Measurements from ENCODE around the gene BTBD17.

BTBD17 gene

GRCh38 chr17:74356646-74357465 lies 4.8 kb downstream of the BTBD17 start:
- no peak for DNase-seq

- no peak for DNase-seq
These were observed 6.6 kb downstream of the BTBD17 start for GRCh38 chr17:74355065-74355464.

DNA sequence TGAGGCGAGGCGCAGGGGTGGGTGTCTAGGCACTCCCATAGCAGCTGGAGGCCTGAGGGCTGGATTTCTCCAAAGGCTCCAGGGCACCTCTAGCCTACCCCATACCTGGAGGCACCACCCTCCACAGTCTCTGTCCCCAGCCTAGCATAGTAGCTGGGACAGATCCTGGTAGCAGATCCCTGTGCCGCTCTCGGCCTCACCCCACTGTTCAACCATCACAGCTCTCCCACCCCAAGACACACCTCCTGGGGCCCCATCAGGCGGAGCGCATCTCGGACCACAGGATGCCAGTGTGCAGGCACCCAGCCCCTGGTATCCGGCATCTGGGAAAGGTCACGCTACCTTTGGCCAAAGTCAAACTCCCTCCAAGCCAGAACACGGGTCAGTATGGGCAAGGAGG lies 7.1 kb downstream of the BTBD17 start:
- no peak for DNase-seq

- peak; percentile 84 to 86 for DNase-seq
These were observed 7.5 kb downstream of the BTBD17 start for GRCh38 chr17:74354123-74354522.

GRCh38 chr17:74353446-74354060 lies 8.1 kb downstream of the BTBD17 start:
- DNase-seq = no peak

- DNase-seq = no peak
These were observed 10.0 kb downstream of the BTBD17 start for GRCh38 chr17:74351552-74352210.

- no peak for DNase-seq
These were observed 11.2 kb downstream of the BTBD17 start for GRCh38 chr17:74350486-74350885.

DNA sequence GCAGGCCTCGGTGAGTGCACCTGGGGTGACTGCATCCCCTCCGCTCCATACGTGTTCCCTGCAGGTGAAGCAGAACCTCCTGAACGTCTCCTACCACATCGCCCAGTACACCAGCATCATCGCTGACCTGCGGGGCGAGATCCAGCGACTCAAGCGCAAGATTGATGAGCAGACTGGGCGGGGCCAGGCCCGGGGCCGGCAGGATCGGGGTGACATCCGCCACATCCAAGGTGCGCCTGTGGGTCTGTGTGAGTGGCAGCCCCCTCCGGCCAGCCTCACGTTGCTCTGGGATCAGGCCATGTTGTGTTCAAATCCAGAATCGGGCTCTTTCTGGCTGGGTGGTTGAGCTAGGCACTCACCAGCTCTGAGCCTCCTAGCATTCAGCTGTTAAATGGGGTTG lies 12.5 kb downstream of the BTBD17 start:
- no peak for DNase-seq

DNA sequence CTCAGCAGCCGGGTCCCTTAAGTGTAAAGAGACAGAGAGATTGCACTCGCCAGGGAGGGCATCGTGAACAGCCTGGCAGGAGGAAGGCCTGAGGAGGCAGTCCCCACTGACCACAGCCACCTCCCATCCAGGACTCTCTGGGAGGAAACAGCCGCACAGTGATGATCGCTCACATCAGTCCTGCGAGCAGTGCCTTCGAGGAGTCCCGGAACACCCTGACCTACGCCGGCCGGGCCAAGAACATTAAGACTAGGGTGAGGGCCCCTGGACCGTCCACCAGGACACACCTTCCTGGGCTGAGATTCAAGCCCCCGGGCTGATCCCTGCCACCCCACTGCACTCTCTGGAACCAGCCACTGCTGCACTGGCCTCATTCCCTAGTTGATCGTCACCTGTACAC lies 14.0 kb downstream of the BTBD17 start:
- DNase-seq = no peak

GRCh38 chr17:74345433-74346241 lies 16.0 kb downstream of the BTBD17 start:
- no peak for DNase-seq

GRCh38 chr17:74344658-74345057 lies 17.0 kb downstream of the BTBD17 start:
- DNase-seq = no peak

DNA sequence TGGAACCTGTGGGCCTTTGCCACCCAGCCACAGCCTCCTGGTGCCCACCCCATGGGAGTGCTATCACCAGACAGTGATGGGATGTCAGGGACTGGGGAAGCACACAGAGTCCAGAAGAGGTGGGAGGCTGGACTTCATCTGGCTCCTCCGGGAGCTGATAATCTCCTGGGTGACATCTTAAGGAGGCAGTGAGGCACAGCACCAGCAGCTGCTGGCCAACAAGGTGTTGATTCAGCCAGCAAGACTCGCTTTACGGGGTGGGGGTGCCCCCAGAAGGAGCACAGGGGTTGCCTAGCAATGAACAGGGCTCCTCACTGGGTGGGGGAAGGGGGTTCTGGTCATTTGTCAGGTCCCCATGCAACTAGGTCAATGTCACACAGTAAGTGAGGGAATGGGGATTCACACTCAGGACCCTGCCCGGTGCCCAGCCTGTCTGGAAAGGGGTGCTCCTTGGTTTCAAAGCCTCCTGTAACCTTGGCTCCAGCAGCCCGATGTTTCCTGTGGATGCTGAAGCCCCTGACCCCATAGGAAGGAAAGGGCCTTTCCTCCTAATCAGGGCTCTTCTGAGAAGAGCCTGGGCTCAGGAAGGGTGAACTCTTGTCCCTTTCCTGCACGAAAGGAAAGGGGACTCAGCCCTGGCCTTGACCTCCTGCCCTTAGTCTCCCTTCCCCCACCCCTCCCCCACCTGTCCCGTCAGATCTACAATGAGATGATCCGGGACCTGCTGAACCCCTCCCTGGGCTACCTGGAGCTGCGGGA lies 18.0 kb downstream of the BTBD17 start:
- DNase-seq = no peak

DNA sequence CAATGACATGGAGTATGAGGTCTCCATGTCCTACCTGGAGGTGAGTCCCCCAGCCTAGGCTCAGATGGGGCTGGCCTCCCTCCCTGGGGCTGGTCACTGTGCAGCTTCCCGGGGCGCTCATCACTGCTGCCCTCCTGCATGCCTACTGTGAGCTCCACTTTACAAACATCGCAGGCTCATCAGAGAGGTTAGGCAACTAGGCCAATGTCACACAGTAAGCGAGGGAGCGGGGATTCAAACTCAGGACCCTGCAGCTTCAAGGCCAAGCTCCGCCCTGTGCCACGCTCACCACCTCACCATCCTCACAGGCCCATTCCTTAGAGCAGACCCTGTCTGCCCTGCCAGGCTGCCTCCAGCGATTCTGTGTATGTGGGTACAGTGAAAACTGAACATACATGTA lies 18.5 kb downstream of the BTBD17 start:
- DNase-seq = no peak

DNA sequence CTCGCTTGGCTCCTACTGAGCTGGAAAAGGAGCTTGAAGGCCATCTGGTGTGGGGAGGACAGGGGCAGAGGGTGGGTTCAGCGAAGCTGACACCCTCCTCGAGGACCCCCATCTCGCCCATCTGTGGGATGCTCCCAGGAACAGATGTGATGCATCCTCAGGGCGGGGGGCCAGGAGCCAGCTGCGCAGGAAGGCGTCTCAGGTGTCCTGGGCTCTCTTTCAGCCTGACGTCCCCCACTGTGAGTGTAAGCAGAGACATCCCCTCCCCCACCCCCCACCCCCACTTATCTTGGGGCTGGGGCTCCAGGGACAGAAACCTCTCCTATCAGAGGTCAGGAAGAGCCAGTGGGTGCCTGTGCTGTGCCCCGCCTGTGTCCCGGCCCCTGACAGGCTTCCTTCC lies 19.4 kb downstream of the BTBD17 start:
- DNase-seq = no peak

GRCh38 chr17:74340470-74341023 lies 21.1 kb downstream of the BTBD17 start:
- no peak for DNase-seq

GRCh38 chr17:74339537-74340195 lies 22.0 kb downstream of the BTBD17 start:
- no peak for DNase-seq

GRCh38 chr17:74337834-74338500 lies 23.7 kb downstream of the BTBD17 start:
- DNase-seq = no peak

DNA sequence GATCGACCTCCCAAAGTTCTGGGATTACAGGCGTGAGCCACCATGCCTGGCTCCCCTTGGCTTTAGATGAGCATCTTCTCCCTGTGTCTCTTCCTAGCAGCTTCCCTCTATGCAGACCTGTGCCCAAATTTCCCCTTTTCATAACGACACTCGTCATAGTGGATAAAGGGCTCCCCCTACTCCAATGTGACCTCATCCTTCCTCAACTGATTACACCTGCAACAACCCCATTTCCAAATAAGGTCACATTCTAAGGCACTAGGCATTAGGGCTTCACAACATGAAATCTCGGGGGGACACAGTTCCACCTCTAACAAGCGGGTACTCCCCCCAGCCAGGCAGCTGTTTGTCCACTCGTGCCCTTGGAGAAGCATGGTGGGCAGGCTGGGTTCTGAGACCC lies 25.4 kb downstream of the BTBD17 start:
- DNase-seq = no peak

GRCh38 chr17:74335529-74336062 lies 26.1 kb downstream of the BTBD17 start:
- DNase-seq = no peak

GRCh38 chr17:74334393-74335039 lies 27.2 kb downstream of the BTBD17 start:
- no peak for DNase-seq
